Fibroblast of skin of back (primary cell): ENCODE data around the gene PAQR5. TPM values are rescaled to one million over a fixed set of nuclear protein-coding genes. Genes with fewer than 3 reads are reported as not detected.
"Not testable (repeated sequence)": the region's sequence is repeated elsewhere in the genome, so short reads cannot be mapped to it uniquely, and the experiment has no call there.

ENCODE experiments used
- DNase-seq: peaks from one replicate; pipeline ENCODE4 v3.0.0-alpha.2; 2013
- polyA plus RNA-seq, 2 experiments: library from polyadenylated mRNA; unstranded; fragments of 120-200 nt; gene quantifications; one replicate each; pipeline ENCODE4 v1.2.1, GENCODE V29; 2013; ENCODE audit not compliant: insufficient read length in 2 of 2

Gene PAQR5, protein sequence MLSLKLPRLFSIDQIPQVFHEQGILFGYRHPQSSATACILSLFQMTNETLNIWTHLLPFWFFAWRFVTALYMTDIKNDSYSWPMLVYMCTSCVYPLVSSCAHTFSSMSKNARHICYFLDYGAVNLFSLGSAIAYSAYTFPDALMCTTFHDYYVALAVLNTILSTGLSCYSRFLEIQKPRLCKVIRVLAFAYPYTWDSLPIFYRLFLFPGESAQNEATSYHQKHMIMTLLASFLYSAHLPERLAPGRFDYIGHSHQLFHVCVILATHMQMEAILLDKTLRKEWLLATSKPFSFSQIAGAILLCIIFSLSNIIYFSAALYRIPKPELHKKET
- polyA plus RNA-seq (2013, experiment 1 of 2; ENCODE audit: insufficient read length) = 9.1 TPM
- polyA plus RNA-seq (2013, experiment 2 of 2; ENCODE audit: insufficient read length) = 7.2 TPM

GRCh38 chr15:69298697-69299441 lies at the start of gene PAQR5:
Gene PAQR5 (plus strand): TSS chr15:69298912. CDS start chr15:69360081, 61,169 bp downstream.
- DNase-seq = peak; percentile 44

- peak; percentile 92 for DNase-seq
Observed at GRCh38 chr15:69253156-69253555, 45.6 kb upstream of the PAQR5 start.

DNA sequence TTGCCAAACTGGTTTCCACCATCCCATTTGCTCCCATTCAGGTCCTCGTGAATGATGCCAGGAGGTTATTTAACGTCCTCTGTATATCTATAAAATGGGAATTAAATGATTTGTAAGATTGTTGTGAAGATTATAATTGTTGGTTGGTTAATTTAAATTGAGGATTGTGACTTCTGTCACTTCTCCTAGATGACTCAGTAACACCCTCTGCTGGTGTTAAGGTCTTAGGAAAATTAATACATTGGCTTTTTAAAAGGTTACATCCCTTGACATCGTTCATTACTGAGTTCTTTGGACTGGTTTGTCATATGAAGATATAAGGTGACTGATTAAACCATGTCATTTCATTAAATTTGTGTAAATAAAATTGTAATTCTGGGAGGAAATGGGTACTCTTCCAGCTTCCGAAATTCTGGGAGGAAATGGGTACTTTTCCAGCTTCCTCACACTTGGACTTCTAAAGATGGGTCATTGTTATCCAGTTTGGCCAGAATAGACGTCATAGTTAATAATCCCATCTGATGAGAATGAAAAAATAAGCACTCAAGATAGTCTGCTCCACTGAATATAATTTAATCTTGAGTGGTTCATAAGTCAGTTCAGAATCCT lies 33.3 kb upstream of the PAQR5 start:
- peak; percentile 43 for DNase-seq

DNA sequence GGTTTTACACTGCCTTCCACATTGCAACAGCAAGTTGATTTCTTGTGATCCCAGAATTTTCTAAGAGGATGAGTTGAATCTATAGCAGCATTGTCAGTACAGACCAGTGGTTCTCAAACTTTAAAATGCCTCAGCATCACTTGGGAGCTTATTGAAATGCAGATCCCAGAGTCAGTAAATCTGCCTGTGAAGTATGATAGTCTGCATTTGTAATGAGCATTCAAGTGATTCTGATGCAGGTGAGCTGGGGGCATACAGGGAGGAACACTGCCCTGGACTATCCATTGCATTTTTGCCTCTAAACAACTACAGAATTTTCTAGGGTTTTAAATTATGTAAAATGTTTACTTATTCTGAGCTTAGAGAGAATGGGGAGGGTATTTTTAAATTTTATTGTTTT lies 27.5 kb upstream of the PAQR5 start:
- no peak for DNase-seq

GRCh38 chr15:69272139-69272538 lies 26.6 kb upstream of the PAQR5 start:
- DNase-seq = no peak

- DNase-seq = no peak
Observed at GRCh38 chr15:69272891-69273290, 25.8 kb upstream of the PAQR5 start.

DNA sequence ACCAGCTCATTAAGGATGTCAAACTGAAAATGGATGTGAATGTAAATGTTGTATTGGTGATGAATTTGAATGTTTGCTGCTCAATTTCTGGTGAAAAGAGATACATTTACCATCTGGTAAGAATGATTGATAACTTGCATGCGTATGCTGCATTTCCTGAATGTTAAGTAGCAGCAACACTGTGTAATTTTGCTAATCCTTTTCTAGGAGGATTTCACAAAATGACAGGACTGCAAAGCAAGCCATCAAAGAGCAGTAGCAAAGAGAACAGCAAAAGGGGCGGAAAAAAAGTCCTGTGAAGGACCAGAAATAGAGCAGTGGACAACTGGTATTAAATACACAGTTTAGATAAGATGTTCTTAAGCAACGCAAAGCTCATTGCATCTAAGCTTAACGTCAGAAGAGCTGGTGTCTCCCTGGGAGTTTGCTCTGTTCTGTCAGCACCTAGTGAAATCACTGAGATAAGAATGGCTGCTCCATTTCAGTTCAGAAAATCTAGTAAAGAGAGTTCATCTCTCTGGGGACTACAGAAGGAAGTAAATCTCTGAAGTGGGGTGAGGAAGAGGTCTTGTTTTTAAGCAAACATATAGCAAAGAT lies 23.5 kb upstream of the PAQR5 start:
- no peak for DNase-seq

- no peak for DNase-seq
Observed at GRCh38 chr15:69275933-69276560, 22.7 kb upstream of the PAQR5 start.

- DNase-seq = no peak
Observed at GRCh38 chr15:69277316-69277715, 21.4 kb upstream of the PAQR5 start.

DNA sequence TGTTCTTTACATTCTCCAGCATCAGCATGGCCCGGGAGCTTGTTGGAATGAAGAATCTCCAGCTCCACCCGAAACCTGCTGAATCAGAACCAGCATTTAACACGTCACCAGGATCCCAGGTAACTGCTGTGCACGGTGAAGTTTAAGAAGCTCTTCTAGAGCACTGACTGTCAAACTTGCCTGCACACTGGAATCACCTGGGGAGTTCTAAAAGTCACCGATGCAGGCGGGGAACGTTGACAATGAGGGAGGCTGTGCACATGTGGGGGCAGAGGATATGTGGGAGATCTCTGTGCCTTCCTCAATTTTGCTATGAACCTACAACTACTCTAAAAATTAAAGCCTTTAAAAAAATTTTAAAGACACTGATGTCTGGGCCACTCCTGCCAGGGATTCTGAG lies 19.1 kb upstream of the PAQR5 start:
- DNase-seq = no peak

GRCh38 chr15:69280783-69281182 lies 17.9 kb upstream of the PAQR5 start:
- DNase-seq = no peak

- DNase-seq = no peak
Observed at GRCh38 chr15:69282104-69282743, 16.5 kb upstream of the PAQR5 start.

DNA sequence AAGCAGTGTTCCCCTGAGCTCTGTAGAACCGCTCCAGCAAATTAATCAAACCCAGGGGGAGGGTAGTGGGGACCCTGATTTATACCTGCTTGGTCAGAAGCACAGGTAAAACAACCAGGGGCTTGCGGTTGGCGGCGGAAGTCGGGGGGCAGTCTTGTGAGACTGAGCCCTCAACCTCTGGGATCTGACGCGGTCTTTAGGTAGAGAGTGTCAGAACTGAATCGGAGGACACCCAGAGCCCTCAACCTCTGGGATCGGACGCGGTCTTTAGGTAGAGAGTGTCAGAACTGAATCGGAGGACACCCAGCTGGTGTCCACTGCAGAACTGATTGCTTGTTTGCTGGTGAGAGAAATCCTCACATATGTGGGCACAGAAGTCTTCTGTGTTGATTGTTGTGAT lies 12.9 kb upstream of the PAQR5 start:
- no peak for DNase-seq

- DNase-seq = no peak
Observed at GRCh38 chr15:69288011-69288410, 10.7 kb upstream of the PAQR5 start.

- no peak for DNase-seq
Observed at GRCh38 chr15:69288531-69289341, 10.0 kb upstream of the PAQR5 start.

DNA sequence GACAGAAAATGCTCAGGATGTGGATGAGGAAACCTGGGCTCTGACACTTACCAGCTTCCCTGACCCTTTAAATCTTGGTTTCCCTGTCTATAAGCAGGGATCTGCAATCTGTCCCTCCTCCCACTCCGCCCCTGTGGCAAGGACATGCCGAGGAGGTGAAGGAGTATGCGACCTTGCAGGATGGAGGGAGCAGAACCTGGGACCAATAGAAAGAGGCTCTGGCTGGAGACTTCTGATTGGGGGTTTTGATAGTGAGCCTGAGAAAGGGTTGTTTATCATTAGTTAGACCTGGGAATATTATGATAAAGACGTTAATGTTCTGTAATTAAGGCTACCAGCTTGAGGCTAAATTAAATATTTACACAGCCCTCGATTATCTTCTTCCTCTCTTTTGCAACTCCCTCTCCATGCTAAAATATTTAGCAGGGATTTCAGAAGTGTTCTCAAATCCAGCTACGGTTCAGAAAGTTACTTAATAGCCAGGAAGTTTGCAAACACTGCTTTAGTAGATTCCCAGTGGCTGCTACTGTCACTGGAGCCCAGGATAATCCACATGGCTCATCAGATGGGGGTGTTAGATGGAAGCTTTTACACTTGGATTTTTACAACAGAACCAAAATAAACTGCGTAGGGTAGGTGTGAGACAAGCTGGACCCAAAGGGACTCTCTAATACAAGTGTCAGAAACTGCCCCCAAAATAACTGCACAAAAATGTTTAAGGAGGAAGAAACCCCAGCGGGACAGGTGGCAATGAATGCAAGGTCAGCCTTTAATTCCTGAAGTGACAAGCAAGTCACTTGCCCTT lies 9.2 kb upstream of the PAQR5 start:
- no peak for DNase-seq

- DNase-seq = no peak
Observed at GRCh38 chr15:69290346-69291164, 8.2 kb upstream of the PAQR5 start.

DNA sequence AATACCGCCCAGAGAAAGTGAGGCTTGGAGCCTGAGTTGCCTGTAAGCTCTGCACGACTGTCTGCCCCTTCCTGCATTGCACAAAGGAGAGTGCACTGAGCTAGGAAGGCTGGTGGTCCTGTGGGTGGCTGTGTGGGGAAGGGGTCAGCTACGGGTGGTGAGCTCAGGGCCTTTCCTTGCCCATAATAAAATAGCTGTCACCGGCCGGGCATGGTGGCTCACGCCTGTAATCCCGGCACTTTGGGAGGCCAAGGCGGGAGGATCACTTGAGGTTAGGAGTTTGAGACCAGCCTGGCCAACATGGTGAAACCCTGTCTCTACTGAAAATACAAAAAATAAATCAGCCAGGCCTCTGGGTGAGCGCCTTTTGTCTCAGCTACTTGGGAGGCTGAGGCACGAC lies 7.1 kb upstream of the PAQR5 start:
- DNase-seq = not testable (repeated sequence)

GRCh38 chr15:69292826-69293420 lies 5.8 kb upstream of the PAQR5 start:
- DNase-seq = no peak
